Activated CD8-positive, alpha-beta memory T cell treated with anti-CD3 and anti-CD28 coated beads, Interleukin-2, amount 50 U/mL, for 1 hour (primary cell): ENCODE data around the gene ZGPAT.
"Not testable (repeated sequence)": the region's sequence is repeated elsewhere in the genome, so short reads cannot be mapped to it uniquely, and the experiment has no call there.

ENCODE experiments used
- DNase-seq: peaks from one replicate; pipeline ENCODE4 v3.0.0-alpha.2; 2020; ENCODE audit errors: extremely low read depth

Gene ZGPAT, protein sequence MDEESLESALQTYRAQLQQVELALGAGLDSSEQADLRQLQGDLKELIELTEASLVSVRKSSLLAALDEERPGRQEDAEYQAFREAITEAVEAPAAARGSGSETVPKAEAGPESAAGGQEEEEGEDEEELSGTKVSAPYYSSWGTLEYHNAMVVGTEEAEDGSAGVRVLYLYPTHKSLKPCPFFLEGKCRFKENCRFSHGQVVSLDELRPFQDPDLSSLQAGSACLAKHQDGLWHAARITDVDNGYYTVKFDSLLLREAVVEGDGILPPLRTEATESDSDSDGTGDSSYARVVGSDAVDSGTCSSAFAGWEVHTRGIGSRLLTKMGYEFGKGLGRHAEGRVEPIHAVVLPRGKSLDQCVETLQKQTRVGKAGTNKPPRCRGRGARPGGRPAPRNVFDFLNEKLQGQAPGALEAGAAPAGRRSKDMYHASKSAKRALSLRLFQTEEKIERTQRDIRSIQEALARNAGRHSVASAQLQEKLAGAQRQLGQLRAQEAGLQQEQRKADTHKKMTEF

GRCh38 chr20:63707558-63708300 is at the start of gene ZGPAT, which contains the start of gene ARFRP1:
Gene ZGPAT (plus strand): TSS chr20:63708039. CDS start chr20:63708581, 542 bp downstream.
Gene ARFRP1 (minus strand): TSS chr20:63707976. CDS start chr20:63707091, 885 bp downstream.
- DNase-seq: peak; percentile 50

- DNase-seq: no peak
Measured at GRCh38 chr20:63658749-63659187, 49.1 kb upstream of the ZGPAT start.

GRCh38 chr20:63659370-63659769 is 48.5 kb upstream of the ZGPAT start:
- no peak for DNase-seq

GRCh38 chr20:63660174-63660573 is 47.7 kb upstream of the ZGPAT start:
- DNase-seq: not testable (repeated sequence)

DNA sequence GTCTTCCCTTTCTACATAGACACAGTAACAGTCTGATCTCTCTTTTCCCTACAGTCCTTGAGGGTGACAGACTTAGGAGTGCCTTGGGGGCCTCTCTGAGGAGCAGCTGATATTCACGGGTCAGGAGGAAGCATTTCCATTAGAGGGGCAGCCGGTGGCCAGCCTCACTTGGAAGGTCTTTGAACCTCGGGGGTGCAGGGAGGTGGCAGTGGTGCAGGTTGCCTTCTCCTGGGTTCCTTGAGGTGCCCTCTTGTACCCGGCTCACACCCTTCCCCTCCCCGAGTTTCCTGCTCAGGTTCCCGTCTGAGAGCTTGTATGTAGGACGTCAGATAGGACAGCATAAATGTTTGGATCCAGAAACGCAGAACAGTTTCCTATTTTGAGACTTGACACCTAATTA is 47.2 kb upstream of the ZGPAT start:
- no peak for DNase-seq

DNA sequence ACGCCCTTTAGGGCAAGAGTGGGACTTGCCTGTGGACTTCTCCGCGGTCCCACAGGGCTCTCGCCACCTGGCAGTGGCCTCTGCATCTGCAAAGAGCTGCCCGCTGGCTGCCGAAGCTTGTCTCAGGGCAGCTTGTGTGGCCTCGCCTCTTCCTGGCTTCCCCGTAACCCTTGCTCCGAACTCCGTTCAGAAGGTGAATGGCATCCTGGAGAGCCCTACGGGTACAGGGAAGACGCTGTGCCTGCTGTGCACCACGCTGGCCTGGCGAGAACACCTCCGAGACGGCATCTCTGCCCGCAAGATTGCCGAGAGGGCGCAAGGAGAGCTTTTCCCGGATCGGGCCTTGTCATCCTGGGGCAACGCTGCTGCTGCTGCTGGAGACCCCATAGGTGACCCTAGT is 46.7 kb upstream of the ZGPAT start:
- DNase-seq: no peak

DNA sequence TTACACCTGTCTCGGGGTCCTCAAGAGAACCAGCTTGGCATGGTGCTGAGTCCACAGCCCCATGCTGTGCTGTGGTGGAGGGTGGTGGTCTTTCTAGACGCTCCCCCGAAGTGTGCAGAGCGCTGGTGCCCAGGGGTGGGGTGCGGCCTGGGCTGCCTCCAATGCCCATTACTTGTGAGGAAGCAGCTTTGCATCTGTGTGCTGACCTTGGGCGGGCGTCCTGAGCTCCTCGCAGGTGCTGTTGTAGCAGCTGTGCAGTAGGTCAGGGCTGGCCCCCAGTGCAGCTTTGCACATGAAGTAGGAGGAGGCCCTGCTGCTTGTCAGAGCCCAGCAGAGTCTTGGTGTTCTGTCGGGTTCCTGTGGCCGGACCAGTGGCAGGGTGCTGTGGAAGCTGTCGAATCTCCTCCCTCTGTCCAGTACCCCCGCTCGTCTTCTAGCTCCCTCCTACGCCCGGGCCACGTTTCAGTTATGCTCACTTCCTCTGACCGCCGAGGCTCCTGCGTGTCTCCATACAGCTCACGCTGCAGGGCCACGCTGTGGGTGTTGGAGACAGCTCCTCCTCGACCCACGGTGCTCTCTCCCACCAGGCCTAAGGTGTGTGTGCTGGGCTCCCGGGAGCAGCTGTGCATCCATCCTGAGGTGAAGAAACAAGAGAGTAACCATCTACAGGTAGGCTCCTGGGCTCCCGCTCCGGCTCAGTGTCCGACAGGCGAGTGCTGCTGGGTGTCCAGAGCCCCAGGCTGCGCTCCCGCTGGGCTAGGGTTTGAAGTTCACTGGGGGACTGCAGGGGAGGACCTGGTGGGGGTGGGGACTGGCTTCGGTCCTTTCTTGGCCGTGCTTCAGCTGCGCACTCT is 45.7 kb upstream of the ZGPAT start:
- DNase-seq: no peak

DNA sequence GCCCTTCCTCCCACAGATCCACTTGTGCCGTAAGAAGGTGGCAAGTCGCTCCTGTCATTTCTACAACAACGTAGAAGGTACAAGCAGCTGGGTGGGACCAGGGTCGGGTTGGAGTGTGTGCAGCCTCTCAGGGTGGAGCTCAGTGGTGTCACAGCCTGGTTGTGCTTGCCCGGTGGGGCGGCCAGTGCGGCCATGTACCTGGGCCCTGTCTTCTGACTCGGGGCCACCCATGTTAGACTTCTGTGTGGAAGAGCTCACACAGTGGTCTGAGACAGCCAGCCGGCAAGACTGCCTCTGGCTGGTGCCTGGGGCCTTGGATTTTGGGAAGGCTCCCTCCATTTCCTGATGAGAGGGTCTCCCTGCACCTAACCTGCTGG is 45.0 kb upstream of the ZGPAT start:
- no peak for DNase-seq

- no peak for DNase-seq
Measured at GRCh38 chr20:63663332-63664066, 44.3 kb upstream of the ZGPAT start.

GRCh38 chr20:63664143-63664851 is 43.5 kb upstream of the ZGPAT start:
- no peak for DNase-seq

- DNase-seq: no peak
Measured at GRCh38 chr20:63664861-63665594, 42.8 kb upstream of the ZGPAT start.

GRCh38 chr20:63665708-63666107 is 42.1 kb upstream of the ZGPAT start:
- DNase-seq: no peak

DNA sequence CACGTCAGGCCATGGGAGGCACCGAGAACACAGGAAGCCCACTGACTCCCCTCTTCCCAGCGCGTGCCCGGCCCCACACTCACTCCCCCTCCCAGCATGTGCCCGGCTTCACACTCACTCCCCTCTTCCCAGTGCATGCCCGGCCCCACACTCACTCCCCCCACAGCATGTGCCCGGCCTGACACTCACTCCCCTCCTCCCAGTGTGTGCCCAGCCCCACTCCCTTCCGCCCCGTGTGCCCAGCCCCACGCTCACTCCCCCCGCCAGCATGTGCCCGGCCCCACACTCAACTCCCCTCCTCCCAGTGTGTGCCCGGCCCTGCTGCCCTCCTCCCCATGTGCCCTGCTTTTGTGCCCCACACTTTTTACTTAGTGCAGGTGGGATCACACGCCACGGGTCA is 40.0 kb upstream of the ZGPAT start:
- DNase-seq: no peak

- no peak for DNase-seq
Measured at GRCh38 chr20:63668351-63668750, 39.5 kb upstream of the ZGPAT start.

DNA sequence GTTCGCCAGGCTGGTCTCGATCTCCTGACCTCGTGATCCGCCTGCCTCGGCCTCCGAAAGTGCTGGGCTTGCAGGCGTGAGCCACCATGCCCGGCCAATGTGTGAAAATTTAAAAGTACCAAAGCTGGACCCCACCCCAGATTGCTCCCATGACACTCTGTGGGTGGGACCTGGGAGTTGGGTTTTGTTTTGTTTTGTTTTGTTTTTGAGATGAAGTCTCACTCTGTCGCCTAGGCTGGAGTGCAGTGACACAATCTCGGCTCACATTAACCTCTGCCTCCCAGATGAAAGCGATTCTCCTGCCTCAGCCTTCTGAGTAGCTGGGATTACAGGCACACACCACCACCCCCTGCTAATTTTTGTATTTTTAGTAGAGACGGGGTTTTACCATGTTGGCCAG is 36.1 kb upstream of the ZGPAT start:
- not testable (repeated sequence) for DNase-seq

DNA sequence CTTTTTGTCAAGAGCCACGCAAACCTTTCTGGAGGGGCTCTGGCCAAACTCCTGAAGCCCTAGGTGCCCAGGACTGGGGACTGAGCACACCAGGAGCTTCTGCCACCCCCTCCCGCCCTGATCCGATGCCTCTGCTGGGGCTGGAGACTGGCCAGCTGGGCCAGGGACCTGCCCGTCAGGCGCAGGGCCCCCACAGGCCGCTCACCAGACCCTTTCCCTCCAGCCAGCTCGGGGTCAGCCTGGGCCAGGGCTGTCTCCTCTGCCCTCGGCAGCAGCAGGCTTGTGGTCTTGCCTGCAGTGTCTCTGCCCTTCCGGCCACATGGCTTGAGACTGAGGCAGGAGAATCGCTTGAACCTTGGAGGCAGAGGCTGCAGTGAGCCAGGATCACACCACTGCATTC is 35.2 kb upstream of the ZGPAT start:
- DNase-seq: no peak

DNA sequence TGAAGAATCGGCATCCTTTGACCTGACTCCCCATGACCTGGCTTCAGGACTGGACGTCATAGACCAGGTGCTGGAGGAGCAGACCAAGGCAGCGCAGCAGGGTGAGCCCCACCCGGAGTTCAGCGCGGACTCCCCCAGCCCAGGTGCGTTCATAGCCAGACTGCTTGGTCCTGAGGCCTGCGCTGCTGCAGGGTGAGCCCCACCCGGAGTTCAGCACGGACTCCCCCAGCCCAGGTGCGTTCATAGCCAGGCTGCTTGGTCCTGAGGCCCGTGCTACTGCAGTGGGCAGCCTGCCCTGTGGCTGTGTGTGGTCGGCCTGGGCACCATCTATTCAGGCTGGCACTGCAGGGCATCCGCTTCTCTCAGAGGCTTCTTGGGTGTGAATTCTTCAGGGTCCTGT is 33.9 kb upstream of the ZGPAT start:
- DNase-seq: no peak

DNA sequence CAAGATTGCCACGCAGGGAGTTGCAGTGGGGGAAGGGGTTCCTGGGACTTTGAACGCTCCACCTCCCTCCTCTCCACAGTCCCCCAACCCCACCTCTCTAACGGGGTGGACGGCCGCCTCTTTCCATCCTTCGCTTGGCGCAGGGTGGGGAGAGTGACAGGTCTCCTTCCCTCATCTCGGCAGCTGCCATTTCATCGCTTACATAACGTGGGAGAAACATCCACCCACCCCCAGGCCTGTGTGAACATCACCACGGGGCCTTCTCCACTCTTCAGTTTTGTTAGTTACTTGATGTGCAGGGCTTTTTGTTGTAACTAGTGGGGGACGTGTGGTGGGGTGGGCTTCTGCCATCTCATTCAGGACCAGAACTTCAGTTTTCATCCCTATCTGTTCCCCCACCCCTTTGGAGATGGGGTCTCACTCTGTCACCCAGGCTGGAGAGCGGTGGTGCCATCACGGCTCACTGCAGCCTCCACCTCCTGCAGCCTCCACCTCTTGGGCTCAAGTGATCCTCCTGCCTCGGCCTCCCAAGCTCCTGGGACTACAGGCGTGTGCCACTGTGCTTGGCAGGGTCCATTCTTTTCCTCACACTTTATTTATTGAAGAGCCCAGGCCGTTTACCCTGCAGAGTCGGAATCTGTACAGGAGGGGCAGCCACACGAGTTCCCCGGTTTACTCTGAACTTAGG is 32.0 kb upstream of the ZGPAT start:
- no peak for DNase-seq

DNA sequence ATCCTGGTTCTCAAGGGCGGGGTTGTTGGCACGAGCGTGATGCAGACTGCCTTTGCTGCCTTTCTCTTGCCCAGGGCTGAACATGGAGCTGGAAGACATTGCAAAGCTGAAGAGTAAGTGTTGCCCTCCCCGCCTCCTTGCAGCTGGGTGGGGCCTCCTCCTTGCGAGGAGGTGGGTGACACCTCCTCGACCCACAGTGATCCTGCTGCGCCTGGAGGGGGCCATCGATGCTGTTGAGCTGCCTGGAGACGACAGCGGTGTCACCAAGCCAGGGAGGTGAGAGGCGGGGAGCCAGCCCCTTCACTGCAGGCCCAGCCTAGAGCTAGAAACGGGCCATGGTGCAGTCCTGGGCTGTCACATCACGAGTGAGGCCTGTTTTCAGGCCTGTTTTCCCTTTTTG is 29.8 kb upstream of the ZGPAT start:
- no peak for DNase-seq
